ENCODE measurements around the gene ULK3.
"Not testable (repeated sequence)": the region's sequence is repeated elsewhere in the genome, so short reads cannot be mapped to it uniquely, and the experiment has no call there.

The ULK3 gene, protein sequence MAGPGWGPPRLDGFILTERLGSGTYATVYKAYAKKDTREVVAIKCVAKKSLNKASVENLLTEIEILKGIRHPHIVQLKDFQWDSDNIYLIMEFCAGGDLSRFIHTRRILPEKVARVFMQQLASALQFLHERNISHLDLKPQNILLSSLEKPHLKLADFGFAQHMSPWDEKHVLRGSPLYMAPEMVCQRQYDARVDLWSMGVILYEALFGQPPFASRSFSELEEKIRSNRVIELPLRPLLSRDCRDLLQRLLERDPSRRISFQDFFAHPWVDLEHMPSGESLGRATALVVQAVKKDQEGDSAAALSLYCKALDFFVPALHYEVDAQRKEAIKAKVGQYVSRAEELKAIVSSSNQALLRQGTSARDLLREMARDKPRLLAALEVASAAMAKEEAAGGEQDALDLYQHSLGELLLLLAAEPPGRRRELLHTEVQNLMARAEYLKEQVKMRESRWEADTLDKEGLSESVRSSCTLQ

DNA sequence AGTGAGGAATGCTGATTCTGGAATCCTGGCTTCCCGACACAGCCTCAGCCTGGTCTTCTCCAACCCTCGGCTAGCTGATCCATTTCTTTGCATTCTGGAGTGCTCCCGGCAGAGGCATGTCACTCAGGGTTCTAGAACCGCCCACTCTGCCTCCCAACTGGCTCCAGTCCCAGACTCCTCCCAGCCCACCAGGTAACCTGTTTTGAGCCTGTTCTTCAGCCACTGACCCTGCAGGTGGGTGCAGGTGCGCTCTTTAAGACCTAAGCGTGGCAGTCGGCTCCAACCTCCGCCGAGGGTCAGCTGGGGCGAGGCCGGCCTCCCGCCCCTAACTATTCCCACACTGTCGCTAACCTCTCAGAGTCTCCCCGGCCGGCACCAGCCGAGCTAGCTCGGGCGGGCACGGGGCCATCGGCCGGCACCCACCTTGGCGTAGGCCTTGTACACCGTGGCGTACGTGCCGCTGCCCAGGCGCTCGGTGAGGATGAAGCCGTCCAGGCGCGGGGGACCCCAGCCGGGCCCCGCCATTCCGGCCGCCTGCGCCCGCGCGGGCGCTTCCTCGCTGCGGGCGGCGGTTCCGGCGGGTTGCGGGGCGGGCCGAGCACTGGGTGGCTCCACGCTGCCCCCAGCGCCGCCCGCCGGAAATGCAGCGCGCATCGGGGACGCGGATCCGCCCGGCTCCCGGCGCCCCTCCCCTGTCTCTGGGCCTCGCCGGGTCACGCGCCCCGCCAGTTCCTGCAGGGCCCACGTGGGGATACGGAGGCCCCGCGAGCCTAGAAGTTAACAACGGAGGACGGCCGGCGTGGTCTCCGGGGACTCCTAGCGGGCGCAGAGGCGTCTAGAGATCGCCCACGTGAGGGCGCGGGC, at the start of gene ULK3:
Gene ULK3 (minus strand): TSS at position 576 of the 864 bp plus-strand sequence. CDS start 51 bp downstream, at position 525.
- DNase-seq (ENCODE audit: extremely low read depth in 1 of 2, low read depth in 1 of 2) = peak; percentile 82 to 86

DNA sequence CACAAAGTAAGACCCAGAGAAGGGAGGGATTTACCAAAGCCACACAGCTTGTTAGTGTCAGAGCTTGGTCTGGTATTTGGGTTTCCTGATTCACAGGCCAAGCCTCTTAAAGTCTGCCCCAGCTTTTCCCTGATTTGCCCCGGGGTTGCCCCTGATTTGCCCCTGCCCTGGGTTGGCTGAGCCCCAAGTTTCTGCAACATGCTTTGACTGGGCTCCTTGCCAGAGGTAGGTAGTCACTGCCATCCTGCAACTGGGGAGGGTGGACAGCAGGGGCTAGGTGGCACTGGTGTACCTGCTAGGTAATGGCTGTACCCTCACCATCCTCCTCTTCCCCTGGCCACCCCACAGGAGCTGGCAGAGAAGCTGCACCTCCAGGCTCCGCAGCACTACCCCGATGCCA, 49.4 kb upstream of the ULK3 start:
- DNase-seq (ENCODE audit: extremely low read depth in 1 of 2, low read depth in 1 of 2) = no peak

DNA sequence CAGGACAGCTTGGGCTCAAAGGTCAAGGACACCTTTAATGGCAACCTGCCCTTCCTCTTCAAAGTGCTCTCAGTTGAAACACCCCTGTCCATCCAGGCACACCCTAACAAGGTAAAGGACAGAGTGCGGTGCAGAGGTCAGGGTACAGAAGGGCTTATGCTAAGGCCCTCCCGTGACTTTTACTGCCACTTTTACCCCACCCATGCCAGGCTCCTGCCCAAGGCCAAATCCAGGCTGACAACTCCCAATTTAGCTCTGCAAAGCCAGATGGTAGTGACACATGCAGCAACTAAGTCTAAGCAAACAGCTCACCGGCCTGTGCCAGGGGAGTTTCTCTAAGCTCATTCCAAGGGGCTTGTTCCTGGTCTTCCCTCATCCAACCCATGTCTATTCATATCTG, 48.5 kb upstream of the ULK3 start:
- no peak for DNase-seq (ENCODE audit: extremely low read depth in 1 of 2, low read depth in 1 of 2)

DNA sequence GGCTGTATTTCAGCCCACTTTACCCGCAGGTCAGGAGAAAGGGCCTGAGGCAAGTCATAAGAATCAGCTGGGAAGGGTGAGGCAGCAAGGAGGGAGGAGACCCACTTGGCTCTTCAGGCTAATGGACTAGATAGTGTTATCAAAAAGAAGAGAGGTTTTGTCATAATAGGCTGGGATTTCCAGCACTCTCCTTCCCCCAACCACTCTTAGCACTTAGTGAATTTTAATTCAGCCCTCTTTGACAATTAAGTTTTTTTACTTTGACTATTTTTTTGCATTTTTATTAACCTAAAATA, 47.7 kb upstream of the ULK3 start:
- no peak for DNase-seq (ENCODE audit: extremely low read depth in 1 of 2, low read depth in 1 of 2)

DNA sequence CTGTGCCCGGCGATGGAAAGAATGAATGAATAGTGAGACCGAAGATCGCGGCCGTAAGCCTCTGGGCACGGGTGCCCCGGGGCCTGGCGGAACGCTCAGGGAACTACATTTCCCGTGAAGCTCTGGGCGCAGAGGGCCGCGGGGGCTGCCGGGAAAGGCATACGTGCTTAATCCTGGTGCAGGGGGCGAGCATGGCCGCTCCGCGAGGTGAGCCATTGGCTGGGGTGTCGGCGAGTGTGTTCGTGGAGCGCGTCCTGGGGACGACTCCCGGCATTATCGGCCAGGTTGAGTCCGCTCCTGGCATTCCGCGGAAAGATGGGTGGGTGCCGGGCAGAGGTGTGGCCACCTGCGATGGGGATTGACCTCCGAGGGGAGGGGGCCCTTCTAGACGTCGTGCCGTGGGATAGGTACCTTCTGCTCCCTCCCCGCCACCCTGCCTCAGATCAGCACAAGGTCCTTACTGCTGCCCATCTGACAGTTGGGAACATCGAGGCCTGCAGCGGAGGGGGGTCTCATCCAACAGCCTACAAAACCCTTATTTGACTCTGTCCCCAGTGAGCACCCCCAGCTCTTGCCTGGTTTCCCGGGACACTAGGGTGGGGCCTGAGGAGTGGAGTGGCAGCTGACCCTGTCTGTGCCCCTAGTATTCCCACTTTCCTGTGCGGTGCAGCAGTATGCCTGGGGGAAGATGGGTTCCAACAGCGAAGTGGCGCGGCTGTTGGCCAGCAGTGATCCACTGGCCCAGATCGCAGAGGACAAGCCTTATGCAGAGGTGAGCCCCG, 47.1 kb upstream of the ULK3 start, which contains the start of gene MPI:
Gene MPI (plus strand): TSS at position 160 of the 782 bp plus-strand sequence. CDS start 32 bp downstream, at position 192.
- DNase-seq (ENCODE audit: extremely low read depth in 1 of 2, low read depth in 1 of 2) = peak; percentile 68 to 87

DNA sequence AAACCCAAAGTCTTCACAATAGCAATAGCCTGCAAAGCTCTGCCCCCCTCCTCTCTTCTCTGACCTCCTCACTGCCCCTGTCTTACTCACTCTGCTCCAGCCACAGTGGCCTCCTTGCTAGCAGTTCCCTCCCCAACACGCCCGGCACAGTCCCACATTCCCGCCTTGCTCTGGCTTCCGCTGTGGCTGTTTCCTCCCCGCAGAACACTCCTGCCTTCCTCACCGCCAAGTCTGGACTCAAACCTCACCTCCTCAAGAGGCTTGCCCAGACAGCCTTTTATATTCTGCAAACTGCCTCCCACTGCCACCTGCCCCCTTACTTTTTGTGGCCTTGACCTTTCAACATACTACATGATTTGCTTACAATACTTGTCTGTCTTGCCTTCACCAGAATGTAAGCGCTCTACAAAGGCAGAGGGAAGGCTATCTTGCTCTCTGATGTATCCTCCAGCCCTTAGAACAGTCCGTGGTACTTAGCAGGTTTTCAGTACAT, 46.5 kb upstream of the ULK3 start:
- no peak for DNase-seq (ENCODE audit: extremely low read depth in 1 of 2, low read depth in 1 of 2)

DNA sequence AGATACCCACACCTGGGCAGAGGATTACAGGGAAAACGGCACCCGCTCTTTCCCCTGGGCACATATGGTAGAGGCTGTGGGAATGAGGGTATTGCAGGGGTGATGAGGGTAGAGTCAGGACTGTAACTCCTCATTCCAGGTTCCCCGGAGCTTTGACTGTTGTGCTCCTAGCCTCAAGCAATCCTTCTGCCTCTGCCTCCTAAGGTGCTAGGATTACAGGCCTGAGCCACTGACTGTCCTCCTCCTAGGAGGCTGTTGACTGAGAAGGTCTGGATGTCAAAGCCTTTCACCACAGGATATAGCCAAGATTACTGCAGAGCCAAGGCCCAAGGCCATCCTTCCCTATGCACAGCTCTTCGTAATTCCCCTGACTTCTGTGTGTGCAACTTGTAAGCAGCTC, 45.8 kb upstream of the ULK3 start:
- no peak for DNase-seq (ENCODE audit: extremely low read depth in 1 of 2, low read depth in 1 of 2)

DNA sequence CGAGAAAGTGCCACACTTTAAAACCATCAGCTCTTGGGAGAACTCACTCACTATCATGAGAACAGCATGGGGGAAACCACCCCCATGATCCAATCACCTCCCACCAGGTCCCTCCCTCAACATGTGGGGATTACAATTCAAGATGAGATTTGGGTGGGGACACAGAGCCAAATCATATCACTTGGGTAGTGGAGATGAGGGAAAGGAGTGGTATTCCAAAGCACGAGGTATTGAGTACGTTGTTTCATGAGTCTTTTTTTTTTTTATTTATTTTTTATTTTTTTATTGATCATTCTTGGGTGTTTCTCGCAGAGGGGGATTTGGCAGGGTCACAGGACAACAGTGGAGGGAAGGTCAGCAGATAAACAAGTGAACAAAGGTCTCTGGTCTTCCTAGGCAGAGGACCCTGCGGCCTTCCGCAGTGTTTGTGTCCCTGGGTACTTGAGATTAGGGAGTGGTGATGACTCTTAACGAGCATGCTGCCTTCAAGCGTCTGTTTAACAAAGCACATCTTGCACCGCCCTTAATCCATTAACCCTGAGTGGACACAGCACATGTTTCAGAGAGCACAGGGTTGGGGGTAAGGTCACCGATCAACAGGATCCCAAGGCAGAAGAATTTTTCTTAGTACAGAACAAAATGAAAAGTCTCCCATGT, 44.7 kb upstream of the ULK3 start:
- DNase-seq (ENCODE audit: extremely low read depth in 1 of 2, low read depth in 1 of 2) = not testable (repeated sequence)

DNA sequence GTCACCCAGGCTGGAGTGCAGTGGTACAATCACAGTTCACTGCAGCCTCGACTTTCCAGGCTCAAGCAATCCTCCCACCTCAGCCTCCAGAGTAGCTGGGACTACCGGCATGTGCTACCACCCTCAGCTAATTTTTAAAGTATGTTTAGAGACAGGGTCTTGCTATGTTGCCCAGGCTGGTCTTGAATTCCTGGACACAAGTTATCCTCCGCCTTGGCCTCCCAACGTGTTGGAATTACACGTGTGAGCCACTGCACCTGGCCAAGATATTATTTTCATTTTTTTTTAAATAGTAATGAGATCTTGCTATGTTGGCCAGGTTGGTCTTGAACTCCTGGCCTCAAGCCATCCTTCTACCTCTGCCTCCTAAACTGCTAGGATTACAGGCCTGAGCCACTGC, 42.5 kb upstream of the ULK3 start:
- DNase-seq (ENCODE audit: extremely low read depth in 1 of 2, low read depth in 1 of 2) = no peak

DNA sequence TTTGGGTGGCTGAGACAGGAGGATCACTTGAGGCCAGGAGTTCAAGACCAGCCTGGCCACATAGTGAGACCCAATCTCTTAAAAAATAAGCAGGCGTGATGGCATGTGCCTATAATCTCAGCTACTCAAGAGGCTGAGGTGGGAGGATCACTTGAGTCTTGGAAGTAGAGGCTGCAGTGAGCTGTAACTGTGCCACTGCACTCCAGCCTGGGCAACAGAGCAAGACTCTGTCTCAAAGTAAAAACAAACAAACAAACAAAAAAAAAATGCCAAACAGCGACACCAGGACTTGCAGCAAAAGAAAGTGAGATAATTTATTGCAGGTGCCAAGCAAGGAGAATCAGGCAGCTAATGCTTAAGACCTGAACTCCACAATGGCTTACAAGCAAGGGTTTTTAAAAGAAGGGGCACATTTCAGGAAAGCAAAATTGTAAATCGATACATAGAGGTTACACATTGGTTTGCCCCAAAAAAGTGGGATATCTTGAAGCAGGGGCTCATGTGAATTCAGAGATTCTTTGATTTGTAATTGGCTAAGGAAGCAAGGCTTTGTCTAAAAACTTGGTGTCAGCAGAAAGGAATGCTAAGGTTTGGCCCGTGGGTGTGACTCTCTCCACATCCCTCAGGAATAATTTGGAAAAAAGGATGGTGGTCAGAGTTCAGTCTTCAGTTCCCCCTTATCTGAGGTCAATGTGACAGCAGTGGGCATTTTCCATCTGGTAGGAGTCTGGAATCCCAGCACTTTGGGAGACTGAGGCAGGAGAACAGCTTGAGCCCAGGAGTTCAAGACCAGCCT, 41.7 kb upstream of the ULK3 start:
- no peak for DNase-seq (ENCODE audit: extremely low read depth in 1 of 2, low read depth in 1 of 2)

DNA sequence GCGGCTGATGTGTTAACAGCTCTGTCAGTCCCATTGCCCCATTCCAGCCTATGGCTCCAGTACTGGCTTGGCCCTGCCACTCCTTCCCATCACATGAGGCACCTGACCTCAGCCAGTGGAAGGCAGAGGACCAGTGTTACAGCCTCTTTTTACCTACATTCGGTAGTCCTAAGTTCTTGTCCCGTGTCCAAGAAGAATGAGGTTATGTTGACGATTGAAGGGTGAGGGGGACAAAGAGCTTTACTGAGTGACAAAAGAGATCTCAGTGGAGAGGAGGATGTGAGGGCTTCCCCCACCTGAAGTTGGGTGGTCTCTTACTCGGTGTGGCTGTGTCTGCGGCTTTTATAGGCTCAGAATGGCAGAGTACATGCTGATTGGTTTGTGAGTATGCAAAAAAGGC, 39.6 kb upstream of the ULK3 start:
- DNase-seq (ENCODE audit: extremely low read depth in 1 of 2, low read depth in 1 of 2) = no peak

DNA sequence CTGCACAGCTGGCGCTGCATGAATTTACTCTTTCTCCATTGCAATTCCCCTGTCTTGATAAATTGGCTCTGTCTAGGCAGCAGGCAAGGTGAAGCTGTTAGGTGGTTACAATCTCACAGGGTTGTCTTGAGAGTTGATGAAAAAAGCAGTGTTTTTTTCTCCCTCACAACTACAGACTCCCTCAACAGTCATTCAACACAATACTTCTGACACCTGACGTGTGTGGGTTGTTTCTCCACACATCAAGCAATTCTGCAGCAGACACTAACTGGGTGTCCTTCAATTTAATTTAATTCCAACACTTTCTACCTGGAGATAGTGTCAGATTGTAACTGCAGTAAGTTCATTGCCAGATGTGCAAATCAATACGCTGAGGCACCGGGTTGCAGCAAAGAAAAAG, 35.3 kb upstream of the ULK3 start:
- DNase-seq (ENCODE audit: extremely low read depth in 1 of 2, low read depth in 1 of 2) = no peak

DNA sequence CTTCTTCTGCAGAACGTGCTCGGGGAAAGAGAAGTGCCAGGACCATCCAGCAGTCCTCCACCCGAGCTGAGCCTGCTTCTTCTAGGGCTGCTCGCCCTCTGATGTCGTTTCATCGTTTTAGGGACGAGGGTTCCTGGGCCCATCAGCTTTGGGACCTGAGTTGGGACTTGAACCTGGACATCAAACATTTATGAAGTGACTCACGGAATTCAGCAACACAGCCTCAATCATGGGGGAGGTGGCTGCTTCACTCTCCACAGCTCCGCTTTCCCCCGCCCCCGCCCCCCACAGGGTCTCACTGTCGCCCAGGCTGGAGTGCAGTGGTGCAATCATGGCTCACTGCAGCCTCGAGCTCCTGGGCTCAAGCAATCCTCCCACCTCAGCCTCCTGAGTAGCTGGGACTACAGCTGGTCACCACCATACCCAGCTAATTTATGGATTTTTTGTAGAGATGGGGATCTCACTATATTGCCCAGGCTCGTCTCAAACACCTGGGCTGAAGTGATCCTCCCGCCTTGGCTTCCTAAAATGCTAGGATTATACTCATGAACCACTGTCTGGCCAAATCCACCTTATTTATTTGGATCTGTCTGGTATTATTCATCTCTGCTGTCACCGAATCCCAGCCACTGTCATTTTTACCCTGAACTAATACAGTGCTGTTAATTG, 30.9 kb upstream of the ULK3 start:
- DNase-seq (ENCODE audit: extremely low read depth in 1 of 2, low read depth in 1 of 2) = no peak

DNA sequence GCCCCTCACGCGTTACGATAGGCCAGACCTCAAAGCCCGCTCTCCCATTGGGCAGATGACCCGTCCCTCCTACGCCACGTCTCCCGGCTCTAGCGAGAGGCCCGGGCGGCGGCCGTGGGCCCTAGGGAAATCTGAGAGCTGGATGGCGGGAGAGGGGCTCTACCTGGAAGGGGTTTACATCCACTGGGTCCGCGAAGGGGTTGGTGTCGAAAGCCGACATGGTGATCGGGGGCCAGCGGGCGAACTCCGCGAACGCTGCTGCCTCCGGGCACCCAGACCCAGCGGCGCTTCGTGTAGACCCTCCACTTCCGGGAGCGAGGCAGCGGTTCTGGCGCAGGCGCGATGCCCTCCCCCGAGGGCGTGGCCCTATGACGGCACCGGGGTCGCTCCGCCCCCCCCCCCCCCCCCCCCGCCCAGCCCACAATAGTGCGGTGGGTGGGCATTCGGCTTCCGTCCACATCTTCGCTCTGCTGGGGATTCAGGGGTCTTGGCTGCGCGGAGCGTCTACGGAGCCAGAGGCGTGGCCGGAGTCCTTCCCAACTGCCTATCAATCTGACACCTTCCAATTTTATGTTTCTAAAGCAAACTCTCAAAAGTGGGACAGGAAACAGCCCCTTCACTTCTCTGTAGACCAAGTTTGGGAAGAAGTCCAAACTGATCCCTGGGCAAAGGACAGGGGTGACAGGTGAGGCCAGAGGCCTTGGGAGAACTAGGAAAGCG, 30.2 kb upstream of the ULK3 start, which contains the start of gene SCAMP2:
Gene SCAMP2 (minus strand): TSS at position 330 of the 720 bp plus-strand sequence. CDS start 110 bp downstream, at position 220.
- peak; percentile 79 to 91 for DNase-seq (ENCODE audit: extremely low read depth in 1 of 2, low read depth in 1 of 2)

DNA sequence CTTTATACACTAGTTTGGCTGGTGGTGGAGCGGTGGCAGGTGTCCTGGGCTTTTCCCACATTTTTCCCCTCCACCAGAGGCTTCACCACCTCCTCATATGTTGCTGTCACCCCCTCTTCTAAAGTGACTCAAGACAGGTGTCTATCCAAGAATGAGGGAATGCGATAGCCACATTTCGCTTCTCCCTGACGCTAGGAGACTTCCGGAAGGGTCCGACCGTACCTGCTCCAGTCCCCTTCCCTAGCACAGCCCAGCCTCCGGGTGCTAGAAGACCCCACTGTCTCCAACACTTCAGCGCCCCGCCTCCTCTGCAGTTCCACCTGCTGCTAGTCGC, 29.7 kb upstream of the ULK3 start:
- no peak for DNase-seq (ENCODE audit: extremely low read depth in 1 of 2, low read depth in 1 of 2)

DNA sequence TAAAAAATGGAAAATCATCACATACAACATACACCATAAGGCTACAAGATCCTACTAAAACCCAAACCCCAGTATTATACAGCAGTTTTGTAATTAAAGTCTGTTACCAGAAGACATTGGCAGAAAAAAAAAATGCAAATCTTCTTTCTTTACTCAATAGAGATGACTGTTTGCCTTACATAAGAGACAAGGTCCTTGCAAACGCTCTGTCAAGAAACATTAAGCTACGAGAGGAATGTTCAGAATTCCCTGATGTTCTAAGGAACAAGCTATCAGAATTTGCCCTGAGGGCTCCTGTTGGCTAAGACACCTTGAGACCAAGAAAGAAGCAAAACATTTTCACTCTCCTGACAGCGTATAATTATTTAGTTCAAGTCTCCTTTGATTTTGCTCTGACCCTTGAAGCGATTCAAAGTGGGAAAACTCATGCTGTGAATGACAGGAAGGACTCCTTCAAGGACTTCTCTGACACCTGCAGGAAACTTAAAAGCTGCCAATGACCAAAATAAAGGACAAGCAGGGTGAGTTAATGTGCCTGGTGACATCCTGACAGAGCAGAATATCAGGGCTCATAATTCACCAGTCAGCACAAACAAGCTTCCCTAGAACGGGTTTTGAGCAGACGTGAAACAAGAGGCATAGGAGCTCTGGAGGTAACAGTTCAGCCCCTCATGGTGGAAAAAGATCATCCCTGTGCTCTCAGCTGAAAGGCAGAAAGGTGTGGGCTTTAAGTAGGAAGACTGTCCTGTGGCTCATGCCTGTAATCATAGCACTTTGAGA, 27.7 kb upstream of the ULK3 start:
- no peak for DNase-seq (ENCODE audit: extremely low read depth in 1 of 2, low read depth in 1 of 2)

DNA sequence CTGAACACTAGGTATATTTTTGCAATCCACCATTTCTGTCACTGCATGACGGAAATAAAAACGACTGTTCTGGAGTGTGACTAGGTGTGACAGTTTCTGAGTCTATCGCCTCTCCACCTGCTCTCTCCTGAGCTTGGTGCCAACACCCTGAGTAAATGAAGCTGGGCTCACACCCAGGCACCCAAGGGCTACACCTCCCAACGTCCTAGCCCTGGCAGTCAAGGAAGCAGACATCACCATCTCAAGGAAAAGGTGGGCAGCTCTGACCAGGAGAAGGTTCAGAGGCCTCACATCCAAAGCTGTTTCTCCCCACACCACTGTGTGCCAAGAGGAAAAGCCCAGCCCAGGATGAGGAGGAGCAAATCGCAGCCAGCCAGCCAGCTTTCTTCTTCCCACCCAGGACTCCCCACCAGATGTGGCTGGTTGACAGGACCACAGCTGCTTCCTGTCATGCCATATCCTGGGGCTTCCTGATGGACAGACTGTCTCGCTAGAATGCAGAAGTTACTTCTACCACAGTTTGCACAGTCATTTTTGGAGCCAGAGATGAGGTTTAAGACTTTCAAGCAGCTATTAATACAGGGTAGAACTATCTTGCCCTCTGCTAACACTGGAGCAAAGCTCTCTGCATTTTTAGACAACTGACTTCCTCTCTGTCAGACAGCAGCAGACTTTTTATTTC, 26.9 kb upstream of the ULK3 start:
- peak in 1 of 2 donors; percentile 40 for DNase-seq (ENCODE audit: extremely low read depth in 1 of 2, low read depth in 1 of 2)

Measured in stimulated activated CD8-positive, alpha-beta memory T cell treated with anti-CD3 and anti-CD28 coated beads, Interleukin-7, amount 100 ng/mL, for 48 hours (primary cell).